SK-N-SH treated with all-trans-retinoic acid at 6 μM for 48 hours (cell line): Measurements from ENCODE around the gene YOD1.

ENCODE experiments used
- ATAC-seq: fragments of 200-7000 bp; cut with Tn5 transposase; 3 replicates; pipeline ENCODE4 v1.9.1; 2020; ENCODE audit warnings: mild to moderate bottlenecking, moderate library complexity
- ARNTL ChIP-seq: fragments of 450-650 bp; formaldehyde crosslinking; IDR thresholded peaks from 2 replicates; pipeline ENCODE4 v1.5.0; 2020; ENCODE audit warnings: low read depth, mild to moderate bottlenecking, moderate library complexity, borderline replicate concordance
- BACH2 ChIP-seq: fragments of 250-450 bp; sonication (Bioruptor Pico); IDR thresholded peaks from 2 replicates; pipeline ENCODE4 v1.9.0; 2021; ENCODE audit warnings: mild to moderate bottlenecking, borderline replicate concordance
- ESRRG ChIP-seq: fragments of 250-450 bp; sonication (Bioruptor Pico); IDR thresholded peaks from 2 replicates; pipeline ENCODE4 v1.6.1; 2021; ENCODE audit warnings: mild to moderate bottlenecking
- GLIS3 ChIP-seq: fragments of 250-450 bp; sonication (Bioruptor Pico); IDR thresholded peaks from 2 replicates; pipeline ENCODE4 v1.5.0; 2020; ENCODE audit warnings: mild to moderate bottlenecking, moderate library complexity
- OSR1 ChIP-seq: fragments of 250-450 bp; sonication (Bioruptor Pico); IDR thresholded peaks from 2 replicates; pipeline ENCODE4 v1.8.0; 2022; ENCODE audit warnings: moderate library complexity, mild to moderate bottlenecking, inconsistent platforms
- PPARA ChIP-seq: fragments of 250-450 bp; sonication (Bioruptor Pico); IDR thresholded peaks from 2 replicates; pipeline ENCODE4 v1.5.0; 2020; ENCODE audit warnings: mild to moderate bottlenecking, borderline replicate concordance
- RARB ChIP-seq: fragments of 250-450 bp; sonication (Bioruptor Pico); IDR thresholded peaks from 2 replicates; pipeline ENCODE4 v1.8.0; 2021; ENCODE audit warnings: mild to moderate bottlenecking, moderate library complexity
- SNAI2 ChIP-seq: fragments of 250-450 bp; sonication (Bioruptor Pico); IDR thresholded peaks from 2 replicates; pipeline ENCODE4 v1.5.0; 2020; ENCODE audit warnings: mild to moderate bottlenecking, moderate library complexity
- TCF4 ChIP-seq: fragments of 250-450 bp; sonication (Bioruptor Pico); IDR thresholded peaks from 2 replicates; pipeline ENCODE4 v1.8.0; 2021; ENCODE audit warnings: mild to moderate bottlenecking, moderate library complexity, borderline replicate concordance
- TOX ChIP-seq: fragments of 250-450 bp; sonication (Bioruptor Pico); IDR thresholded peaks from 2 replicates; pipeline ENCODE4 v1.8.0; 2021; ENCODE audit warnings: mild to moderate bottlenecking, moderate library complexity, borderline replicate concordance
- ZC3H10 ChIP-seq: fragments of 250-450 bp; sonication (Bioruptor Pico); IDR thresholded peaks from 2 replicates; pipeline ENCODE4 v1.5.1; 2021; ENCODE audit warnings: mild to moderate bottlenecking, moderate library complexity
- ZFP3 ChIP-seq: fragments of 250-450 bp; sonication (Bioruptor Pico); IDR thresholded peaks from 2 replicates; pipeline ENCODE4 v1.5.0; 2020; ENCODE audit warnings: mild to moderate bottlenecking, moderate library complexity
- ZFP30 ChIP-seq: fragments of 450-650 bp; formaldehyde crosslinking; IDR thresholded peaks from 2 replicates; pipeline ENCODE4 v1.5.0; 2022; ENCODE audit warnings: mild to moderate bottlenecking, moderate library complexity
- ZNF565 ChIP-seq: fragments of 450-650 bp; formaldehyde crosslinking; conservative IDR thresholded peaks from 2 replicates; pipeline ENCODE4 v1.5.0; 2020; ENCODE audit warnings: low read depth, mild to moderate bottlenecking, moderate library complexity
- ZNF70 ChIP-seq: fragments of 450-650 bp; formaldehyde crosslinking; IDR thresholded peaks from 2 replicates; pipeline ENCODE4 v1.5.0; 2020; ENCODE audit warnings: mild to moderate bottlenecking, moderate library complexity
- ZNF8 ChIP-seq: fragments of 450-650 bp; formaldehyde crosslinking; IDR thresholded peaks from 2 replicates; pipeline ENCODE4 v1.5.0; 2020; ENCODE audit warnings: mild to moderate bottlenecking, moderate library complexity
- TF ChIP-seq, protein P1 (sequence below): fragments of 250-450 bp; sonication (Bioruptor Pico); IDR thresholded peaks from 2 replicates; pipeline ENCODE4 v1.5.1; 2020; ENCODE audit warnings: low read depth, mild to moderate bottlenecking, moderate library complexity
- TF ChIP-seq, protein P2 (sequence below): fragments of 250-450 bp; sonication (Bioruptor Pico); IDR thresholded peaks from 2 replicates; pipeline ENCODE4 v1.8.0; 2021; ENCODE audit warnings: low read depth, mild to moderate bottlenecking, moderate library complexity, borderline replicate concordance
- TF ChIP-seq, protein P3 (sequence below): fragments of 250-450 bp; sonication (Bioruptor Pico); IDR thresholded peaks from 2 replicates; pipeline ENCODE4 v1.5.1; 2021; ENCODE audit warnings: mild to moderate bottlenecking, moderate library complexity
- TF ChIP-seq, protein P4 (sequence below): fragments of 250-450 bp; sonication (Bioruptor Pico); IDR thresholded peaks from 2 replicates; pipeline ENCODE4 v1.5.0; 2020; ENCODE audit warnings: mild to moderate bottlenecking, moderate library complexity

Gene YOD1

DNA sequence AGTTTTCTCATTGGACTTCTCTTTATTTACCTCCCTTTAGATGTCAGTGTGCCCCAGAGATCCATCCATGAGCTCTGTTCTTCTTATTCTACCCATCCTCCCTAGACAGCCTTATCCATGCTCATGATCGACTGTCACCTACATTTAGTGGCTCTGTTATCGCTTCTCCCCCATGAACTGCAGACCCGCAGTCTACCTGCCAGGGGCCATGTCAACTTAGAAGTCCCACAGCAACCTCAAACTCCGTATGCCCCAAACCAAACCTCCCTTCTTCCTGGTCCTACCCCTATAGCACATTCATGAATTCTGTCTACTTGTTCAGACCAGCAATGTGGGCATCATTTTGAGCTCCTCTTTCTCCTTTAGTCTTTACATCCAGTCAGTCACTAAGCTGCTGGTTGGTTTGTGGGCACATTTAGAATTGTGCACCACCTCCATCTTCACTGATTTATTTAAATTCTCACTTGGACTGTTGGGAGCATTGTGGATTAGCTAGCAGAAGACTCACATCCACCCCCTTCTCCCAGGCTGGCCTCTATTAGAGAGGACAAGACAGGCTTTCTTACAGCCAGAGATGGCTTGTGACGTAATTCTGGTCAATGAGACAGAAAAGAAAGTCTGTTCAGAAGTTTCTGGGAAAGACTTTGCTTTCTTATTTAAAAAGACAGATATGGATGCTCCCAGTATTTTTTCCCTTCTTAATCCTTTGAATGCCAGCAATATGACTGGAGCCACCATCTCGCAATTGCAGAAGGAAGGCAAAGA, 37.5 kb downstream of the YOD1 start (continued):
- TF ChIP-seq, protein P1, sequence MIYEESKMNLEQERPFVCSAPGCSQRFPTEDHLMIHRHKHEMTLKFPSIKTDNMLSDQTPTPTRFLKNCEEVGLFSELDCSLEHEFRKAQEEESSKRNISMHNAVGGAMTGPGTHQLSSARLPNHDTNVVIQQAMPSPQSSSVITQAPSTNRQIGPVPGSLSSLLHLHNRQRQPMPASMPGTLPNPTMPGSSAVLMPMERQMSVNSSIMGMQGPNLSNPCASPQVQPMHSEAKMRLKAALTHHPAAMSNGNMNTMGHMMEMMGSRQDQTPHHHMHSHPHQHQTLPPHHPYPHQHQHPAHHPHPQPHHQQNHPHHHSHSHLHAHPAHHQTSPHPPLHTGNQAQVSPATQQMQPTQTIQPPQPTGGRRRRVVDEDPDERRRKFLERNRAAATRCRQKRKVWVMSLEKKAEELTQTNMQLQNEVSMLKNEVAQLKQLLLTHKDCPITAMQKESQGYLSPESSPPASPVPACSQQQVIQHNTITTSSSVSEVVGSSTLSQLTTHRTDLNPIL (CRISPR knock-in tag) = no peak
- TF ChIP-seq, protein P2, sequence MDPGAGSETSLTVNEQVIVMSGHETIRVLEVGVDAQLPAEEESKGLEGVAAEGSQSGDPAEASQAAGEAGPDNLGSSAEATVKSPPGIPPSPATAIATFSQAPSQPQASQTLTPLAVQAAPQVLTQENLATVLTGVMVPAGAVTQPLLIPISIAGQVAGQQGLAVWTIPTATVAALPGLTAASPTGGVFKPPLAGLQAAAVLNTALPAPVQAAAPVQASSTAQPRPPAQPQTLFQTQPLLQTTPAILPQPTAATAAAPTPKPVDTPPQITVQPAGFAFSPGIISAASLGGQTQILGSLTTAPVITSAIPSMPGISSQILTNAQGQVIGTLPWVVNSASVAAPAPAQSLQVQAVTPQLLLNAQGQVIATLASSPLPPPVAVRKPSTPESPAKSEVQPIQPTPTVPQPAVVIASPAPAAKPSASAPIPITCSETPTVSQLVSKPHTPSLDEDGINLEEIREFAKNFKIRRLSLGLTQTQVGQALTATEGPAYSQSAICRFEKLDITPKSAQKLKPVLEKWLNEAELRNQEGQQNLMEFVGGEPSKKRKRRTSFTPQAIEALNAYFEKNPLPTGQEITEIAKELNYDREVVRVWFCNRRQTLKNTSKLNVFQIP = no peak
- TF ChIP-seq ZNF565 (CRISPR knock-in tag) (no peak), ARNTL (CRISPR knock-in tag) (no peak), ZC3H10 (CRISPR knock-in tag) (no peak), ESRRG (CRISPR knock-in tag) (no peak), BACH2 (CRISPR knock-in tag) (no peak)

DNA sequence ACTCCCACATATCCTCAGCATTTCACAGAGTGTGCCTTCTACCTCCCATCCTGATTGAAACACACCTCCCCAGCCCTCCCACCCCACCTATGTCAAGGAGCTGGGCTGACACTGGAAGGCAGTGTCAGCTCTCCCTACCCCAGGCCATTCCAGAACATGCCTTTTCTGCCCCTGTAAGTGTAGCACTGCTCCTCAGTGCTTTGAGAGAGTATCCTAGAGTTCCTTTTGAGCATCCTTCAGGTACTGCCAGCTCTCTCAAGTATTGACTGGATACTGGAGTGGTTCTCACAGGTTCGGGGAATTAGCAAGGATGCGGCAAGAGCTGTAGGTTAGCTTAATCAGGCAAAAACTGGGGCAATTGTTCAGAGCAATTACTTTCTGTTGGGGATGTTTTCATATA, 40.3 kb downstream of the YOD1 start:
- TF ChIP-seq TCF4 (no peak), SNAI2 (no peak), PPARA (CRISPR knock-in tag) (no peak), GLIS3 (CRISPR knock-in tag) (no peak), ZFP30 (CRISPR knock-in tag) (no peak), RARB (CRISPR knock-in tag) (no peak)
- TF ChIP-seq, protein P3, sequence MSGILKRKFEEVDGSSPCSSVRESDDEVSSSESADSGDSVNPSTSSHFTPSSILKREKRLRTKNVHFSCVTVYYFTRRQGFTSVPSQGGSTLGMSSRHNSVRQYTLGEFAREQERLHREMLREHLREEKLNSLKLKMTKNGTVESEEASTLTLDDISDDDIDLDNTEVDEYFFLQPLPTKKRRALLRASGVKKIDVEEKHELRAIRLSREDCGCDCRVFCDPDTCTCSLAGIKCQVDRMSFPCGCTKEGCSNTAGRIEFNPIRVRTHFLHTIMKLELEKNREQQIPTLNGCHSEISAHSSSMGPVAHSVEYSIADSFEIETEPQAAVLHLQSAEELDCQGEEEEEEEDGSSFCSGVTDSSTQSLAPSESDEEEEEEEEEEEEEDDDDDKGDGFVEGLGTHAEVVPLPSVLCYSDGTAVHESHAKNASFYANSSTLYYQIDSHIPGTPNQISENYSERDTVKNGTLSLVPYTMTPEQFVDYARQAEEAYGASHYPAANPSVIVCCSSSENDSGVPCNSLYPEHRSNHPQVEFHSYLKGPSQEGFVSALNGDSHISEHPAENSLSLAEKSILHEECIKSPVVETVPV (CRISPR knock-in tag) = no peak
- TF ChIP-seq, all 23 proteins: peak for 0
- no peak for ATAC-seq

DNA sequence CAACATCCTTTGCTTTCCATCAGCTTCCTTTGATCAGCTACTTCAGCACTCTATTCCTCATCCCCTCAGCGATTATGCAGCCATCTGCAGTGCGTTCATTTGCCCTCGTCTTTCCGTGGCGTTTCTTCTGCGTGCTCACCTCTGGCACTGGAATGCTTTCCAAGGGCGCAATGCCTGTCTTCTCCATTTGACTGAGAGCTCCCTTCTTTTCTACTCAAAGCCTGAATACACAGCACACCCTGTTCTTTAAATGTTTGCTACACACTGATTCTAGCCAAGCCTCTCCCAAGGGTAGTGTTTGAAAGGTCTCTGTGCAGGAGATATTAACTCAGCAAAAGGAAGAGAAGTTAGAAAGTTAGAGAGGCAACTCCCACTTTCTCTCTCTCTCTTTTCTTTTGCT, 41.1 kb downstream of the YOD1 start:
- ATAC-seq = no peak
- TF ChIP-seq ESRRG (CRISPR knock-in tag) (no peak), ZC3H10 (CRISPR knock-in tag) (no peak), ZNF8 (CRISPR knock-in tag) (no peak), TOX (CRISPR knock-in tag) (no peak), ZFP3 (CRISPR knock-in tag) (no peak)
- TF ChIP-seq, protein P4, sequence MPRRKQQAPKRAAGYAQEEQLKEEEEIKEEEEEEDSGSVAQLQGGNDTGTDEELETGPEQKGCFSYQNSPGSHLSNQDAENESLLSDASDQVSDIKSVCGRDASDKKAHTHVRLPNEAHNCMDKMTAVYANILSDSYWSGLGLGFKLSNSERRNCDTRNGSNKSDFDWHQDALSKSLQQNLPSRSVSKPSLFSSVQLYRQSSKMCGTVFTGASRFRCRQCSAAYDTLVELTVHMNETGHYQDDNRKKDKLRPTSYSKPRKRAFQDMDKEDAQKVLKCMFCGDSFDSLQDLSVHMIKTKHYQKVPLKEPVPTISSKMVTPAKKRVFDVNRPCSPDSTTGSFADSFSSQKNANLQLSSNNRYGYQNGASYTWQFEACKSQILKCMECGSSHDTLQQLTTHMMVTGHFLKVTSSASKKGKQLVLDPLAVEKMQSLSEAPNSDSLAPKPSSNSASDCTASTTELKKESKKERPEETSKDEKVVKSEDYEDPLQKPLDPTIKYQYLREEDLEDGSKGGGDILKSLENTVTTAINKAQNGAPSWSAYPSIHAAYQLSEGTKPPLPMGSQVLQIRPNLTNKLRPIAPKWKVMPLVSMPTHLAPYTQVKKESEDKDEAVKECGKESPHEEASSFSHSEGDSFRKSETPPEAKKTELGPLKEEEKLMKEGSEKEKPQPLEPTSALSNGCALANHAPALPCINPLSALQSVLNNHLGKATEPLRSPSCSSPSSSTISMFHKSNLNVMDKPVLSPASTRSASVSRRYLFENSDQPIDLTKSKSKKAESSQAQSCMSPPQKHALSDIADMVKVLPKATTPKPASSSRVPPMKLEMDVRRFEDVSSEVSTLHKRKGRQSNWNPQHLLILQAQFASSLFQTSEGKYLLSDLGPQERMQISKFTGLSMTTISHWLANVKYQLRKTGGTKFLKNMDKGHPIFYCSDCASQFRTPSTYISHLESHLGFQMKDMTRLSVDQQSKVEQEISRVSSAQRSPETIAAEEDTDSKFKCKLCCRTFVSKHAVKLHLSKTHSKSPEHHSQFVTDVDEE (CRISPR knock-in tag) = no peak
- TF ChIP-seq, protein P1 (CRISPR knock-in tag) = no peak
- TF ChIP-seq, all 23 proteins: peak for 0

DNA sequence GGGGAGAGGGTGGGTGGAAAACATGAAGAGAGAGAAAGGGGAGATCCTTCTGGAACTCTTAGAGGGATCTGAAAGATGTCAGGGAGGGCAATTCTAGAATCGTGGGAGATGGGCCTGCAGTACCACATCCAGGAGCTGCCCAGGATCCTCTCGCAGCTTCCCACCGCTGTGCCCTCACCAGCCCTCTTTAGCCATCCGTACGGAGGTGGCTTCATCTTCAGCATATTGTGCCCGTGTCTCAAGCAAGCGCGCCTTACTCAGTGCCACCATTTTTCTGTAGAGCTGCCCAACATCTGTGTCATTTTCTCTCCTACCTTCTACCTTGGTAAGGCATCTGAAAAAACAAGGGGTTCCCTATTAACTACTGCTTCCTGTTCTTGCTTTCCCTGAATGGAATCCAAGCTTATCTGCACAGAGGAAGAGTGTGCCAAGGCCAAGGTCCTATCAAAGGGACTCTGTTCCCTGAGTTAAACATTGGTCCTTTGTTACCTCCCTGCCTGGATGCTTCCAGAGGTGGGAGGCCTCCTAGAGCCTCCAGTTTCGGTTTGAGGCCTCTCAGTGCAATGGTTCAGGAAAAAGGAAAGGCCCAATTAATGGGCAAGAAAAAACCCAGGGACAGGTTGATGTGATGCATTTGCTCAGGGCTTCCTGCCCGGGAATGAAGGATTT, 41.7 kb downstream of the YOD1 start:
- TF ChIP-seq OSR1 (CRISPR knock-in tag) (no peak), ZFP3 (CRISPR knock-in tag) (no peak), ZNF70 (CRISPR knock-in tag) (no peak), SNAI2 (no peak), ESRRG (CRISPR knock-in tag) (no peak), ZNF565 (CRISPR knock-in tag) (no peak), TCF4 (no peak)
- TF ChIP-seq, protein P2 = no peak
- TF ChIP-seq, protein P3 (CRISPR knock-in tag) = no peak
- no peak for ATAC-seq
